MM.1S (cell line): Measurements from ENCODE around the gene FAM161B.

ENCODE experiments used
- CTCF ChIP-seq: fragments of 300-600 bp; sonication (generic); IDR thresholded peaks from 2 replicates; pipeline ENCODE4 v1.5.1; 2016; ENCODE audit warnings: antibody characterized with exemption, low read length, mixed read lengths
- EZH2 ChIP-seq: fragments of 300-600 bp; sonication (generic); optimal IDR thresholded peaks from 2 replicates; pipeline ENCODE3; 2017; ENCODE audit warnings: low read depth, mild to moderate bottlenecking, antibody characterized with exemption, low read length, mixed read lengths
- EZH2phosphoT487 ChIP-seq: fragments of 300-600 bp; sonication (generic); IDR thresholded peaks from 2 replicates; pipeline ENCODE4 v1.6.1; 2018; ENCODE audit warnings: antibody characterized with exemption, low read length

GRCh38 chr14:73888460-73888725 is 61.5 kb downstream of the FAM161B start:
- TF ChIP-seq CTCF: no peak
- no peak for TF ChIP-seq EZH2phosphoT487
- TF ChIP-seq EZH2: no peak
